Caco-2 (cell line): Measurements from ENCODE around the gene STAG1. TPM values are rescaled to one million over a fixed set of nuclear protein-coding genes. Genes with fewer than 3 reads are reported as not detected.
"Not testable (repeated sequence)": the region's sequence is repeated elsewhere in the genome, so short reads cannot be mapped to it uniquely, and the experiment has no call there.

Experiments
- BruUV-seq: library from RNA; stranded (reverse); fragments of 400-500 nt; replicated peaks from 2 replicates; lab custom pipeline; 2021; lab: Mats Ljungman, UMichigan
- CTCF ChIA-PET: fragments of 300-600 bp; sonication (Branson Sonifier 250); formaldehyde crosslinking; loops from one replicate; lab custom pipeline; 2022; ENCODE audit warnings: antibody characterized with exemption; lab: Charles Lee
- POLR2A ChIA-PET: fragments of 300-600 bp; sonication (Branson Sonifier 250); formaldehyde crosslinking; loops from one replicate; lab custom pipeline; 2022; ENCODE audit warnings: antibody characterized with exemption; lab: Charles Lee
- DNase-seq, 2 experiments: peaks; one replicate each; pipeline versions ENCODE4 v3.0.0 to v3.0.0-alpha.2; 2020 to 2022
- H3K27me3 ChIP-seq: replicated peaks from 2 replicates; pipeline ENCODE4 v1.6.0; 2011; ENCODE audit warnings: low read length; ENCODE audit not compliant: control insufficient read depth, insufficient read depth
- H3K36me3 ChIP-seq: 2 replicates; pipeline ENCODE4 v1.5.1; 2011; ENCODE audit warnings: low read length; ENCODE audit not compliant: control insufficient read depth, insufficient read depth
- H3K4me1 ChIP-seq: fragments of 250-450 bp; sonication (Bioruptor Pico); 2 replicates; pipeline ENCODE4 v1.5.1; 2020; ENCODE audit warnings: mild to moderate bottlenecking
- H3K4me3 ChIP-seq: 2 replicates; pipeline ENCODE4 v1.5.1; 2011; ENCODE audit warnings: low read depth, mild to moderate bottlenecking, control low read depth, low read length
- H3K9me3 ChIP-seq: fragments of 250-450 bp; sonication (Bioruptor Pico); 2 replicates; pipeline ENCODE4 v1.5.1; 2020; ENCODE audit warnings: mild to moderate bottlenecking, moderate library complexity
- H3K27ac Mint-ChIP-seq: one replicate; pipeline ENCODE4 v1.8.0; 2022; ENCODE audit warnings: mixed read lengths; ENCODE audit not compliant: unreplicated experiment
- H3K27me3 Mint-ChIP-seq: one replicate; pipeline ENCODE4 v1.8.0; 2022; ENCODE audit warnings: mixed read lengths; ENCODE audit not compliant: insufficient read depth, unreplicated experiment
- H3K36me3 Mint-ChIP-seq: one replicate; pipeline ENCODE4 v1.8.0; 2022; ENCODE audit warnings: mild to moderate bottlenecking, mixed read lengths; ENCODE audit not compliant: insufficient read depth, unreplicated experiment
- H3K4me1 Mint-ChIP-seq: one replicate; pipeline ENCODE4 v1.8.0; 2022; ENCODE audit warnings: low read depth, mixed read lengths; ENCODE audit not compliant: unreplicated experiment
- H3K4me3 Mint-ChIP-seq: one replicate; pipeline ENCODE4 v1.8.0; 2022; ENCODE audit warnings: mild to moderate bottlenecking, moderate library complexity, mixed read lengths; ENCODE audit not compliant: unreplicated experiment
- H3K9me3 Mint-ChIP-seq: one replicate; pipeline ENCODE4 v1.8.0; 2022; ENCODE audit warnings: mixed read lengths; ENCODE audit not compliant: unreplicated experiment
- intact Hi-C: fragments of 100-400 bp; cut with micrococcal nuclease; formaldehyde crosslinking; loops from one replicate; pipeline ENCODE4 v1.10.0; 2022; ENCODE audit not compliant: unreplicated experiment
- total RNA-seq: library from RNA; stranded (reverse); gene quantifications from 2 replicates; pipeline ENCODE4 v1.2.3, GENCODE V29; 2022
- TF ChIP-seq, protein P1 (sequence below), 2 experiments: fragments of 200-600 bp in 1 of 2; IDR thresholded peaks; 1 replicate in 1 of 2; 2 replicates in 1 of 2; pipeline versions ENCODE4 v1.5.1 to v1.8.0; 2011 to 2022; ENCODE audit warnings: antibody characterized with exemption in 1 of 2, control low read depth in 1 of 2, inconsistent platforms in 1 of 2, low read depth in 1 of 2, low read length in 1 of 2, mild to moderate bottlenecking in 1 of 2, moderate library complexity in 1 of 2; ENCODE audit not compliant: insufficient read depth in 1 of 2, severe bottlenecking in 1 of 2, unreplicated experiment in 1 of 2

Gene STAG1
- total RNA-seq, 1 experiment from 2014 or later = 37.5 TPM

DNA sequence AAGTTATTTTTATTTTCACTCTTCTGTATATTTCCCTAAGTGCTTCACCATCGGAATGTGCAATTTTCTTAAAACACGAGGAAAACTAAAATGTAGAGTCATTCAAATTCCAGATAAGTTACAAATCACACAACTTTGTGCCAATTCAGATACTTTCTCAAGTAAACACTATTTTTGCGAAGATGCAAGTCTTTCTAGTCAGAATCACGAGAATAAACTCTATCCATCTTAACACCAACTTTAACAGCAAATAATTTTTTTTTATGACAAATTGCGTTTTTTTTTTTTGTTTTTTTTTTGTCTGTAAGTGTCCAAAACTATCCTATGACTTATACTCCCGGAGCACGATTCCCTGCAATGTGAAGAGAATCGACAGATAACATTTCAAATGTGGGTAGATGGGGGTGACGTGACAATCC lies 1.3 kb downstream of the STAG1 start:
- ChIA-PET POLR2A (no interaction called here), CTCF (no interaction called here)
- Mint-ChIP-seq H3K9me3 (no peaks in the 10 kb centered on the region), H3K27ac (peak overlapping the region; percentile 92), H3K4me1 (peaks cover 18% of the 10 kb centered on the region), H3K4me3 (peak overlapping the region; percentile 76), H3K36me3 (peaks cover 29% of the 10 kb centered on the region), H3K27me3 (no peaks in the 10 kb centered on the region)
- TSS peak; percentile 75 for BruUV-seq
- H3K9me3 ChIP-seq = no peaks in the 10 kb centered on the region
- intact Hi-C loops = loop anchor here (5.0 to 10.0 kb wide), 2 partner anchors 174 to 204 kb away; partner anchors contain the start of gene IL20RB
- no peaks in the 10 kb centered on the region for H3K27me3 ChIP-seq
- TF ChIP-seq, protein P1, sequence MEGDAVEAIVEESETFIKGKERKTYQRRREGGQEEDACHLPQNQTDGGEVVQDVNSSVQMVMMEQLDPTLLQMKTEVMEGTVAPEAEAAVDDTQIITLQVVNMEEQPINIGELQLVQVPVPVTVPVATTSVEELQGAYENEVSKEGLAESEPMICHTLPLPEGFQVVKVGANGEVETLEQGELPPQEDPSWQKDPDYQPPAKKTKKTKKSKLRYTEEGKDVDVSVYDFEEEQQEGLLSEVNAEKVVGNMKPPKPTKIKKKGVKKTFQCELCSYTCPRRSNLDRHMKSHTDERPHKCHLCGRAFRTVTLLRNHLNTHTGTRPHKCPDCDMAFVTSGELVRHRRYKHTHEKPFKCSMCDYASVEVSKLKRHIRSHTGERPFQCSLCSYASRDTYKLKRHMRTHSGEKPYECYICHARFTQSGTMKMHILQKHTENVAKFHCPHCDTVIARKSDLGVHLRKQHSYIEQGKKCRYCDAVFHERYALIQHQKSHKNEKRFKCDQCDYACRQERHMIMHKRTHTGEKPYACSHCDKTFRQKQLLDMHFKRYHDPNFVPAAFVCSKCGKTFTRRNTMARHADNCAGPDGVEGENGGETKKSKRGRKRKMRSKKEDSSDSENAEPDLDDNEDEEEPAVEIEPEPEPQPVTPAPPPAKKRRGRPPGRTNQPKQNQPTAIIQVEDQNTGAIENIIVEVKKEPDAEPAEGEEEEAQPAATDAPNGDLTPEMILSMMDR (IDR thresholded peaks at IDR 0.05; ENCODE audit: insufficient read depth in 1 of 2, low read depth in 1 of 2, low read length in 1 of 2, severe bottlenecking in 1 of 2, unreplicated experiment in 1 of 2) = no peak
- DNase-seq = no peak
- H3K36me3 ChIP-seq = no peaks in the 10 kb centered on the region
- peaks cover 17% of the 10 kb centered on the region for H3K4me1 ChIP-seq
- H3K4me3 ChIP-seq = peak overlapping the region; percentile 77

- no peaks in the 10 kb centered on the region for H3K36me3 ChIP-seq
- TF ChIP-seq, protein P1 (IDR thresholded peaks at IDR 0.05; ENCODE audit: insufficient read depth in 1 of 2, low read depth in 1 of 2, low read length in 1 of 2, severe bottlenecking in 1 of 2, unreplicated experiment in 1 of 2) = no peak
- H3K4me3 Mint-ChIP-seq = peak overlapping the region; percentile 76
- H3K27ac Mint-ChIP-seq = peak overlapping the region; percentile 92
- no peaks in the 10 kb centered on the region for H3K27me3 Mint-ChIP-seq
- peaks cover 17% of the 10 kb centered on the region for H3K4me1 ChIP-seq
- peak overlapping the region; percentile 77 for H3K4me3 ChIP-seq
- CTCF ChIA-PET = no interaction called here
- peaks cover 29% of the 10 kb centered on the region for H3K36me3 Mint-ChIP-seq
- H3K9me3 Mint-ChIP-seq = no peaks in the 10 kb centered on the region
- no peak for DNase-seq
- H3K4me1 Mint-ChIP-seq = peaks cover 18% of the 10 kb centered on the region
- intact Hi-C loops = loop anchor here (5.0 to 10.0 kb wide), 2 partner anchors 173 to 204 kb away; partner anchors contain the start of gene IL20RB
- BruUV-seq = no TSS peak
- H3K9me3 ChIP-seq = no peaks in the 10 kb centered on the region
- POLR2A ChIA-PET = no interaction called here
- H3K27me3 ChIP-seq = no peaks in the 10 kb centered on the region
These were observed 1.8 kb downstream of the STAG1 start for GRCh38 chr3:136750209-136750896.

DNA sequence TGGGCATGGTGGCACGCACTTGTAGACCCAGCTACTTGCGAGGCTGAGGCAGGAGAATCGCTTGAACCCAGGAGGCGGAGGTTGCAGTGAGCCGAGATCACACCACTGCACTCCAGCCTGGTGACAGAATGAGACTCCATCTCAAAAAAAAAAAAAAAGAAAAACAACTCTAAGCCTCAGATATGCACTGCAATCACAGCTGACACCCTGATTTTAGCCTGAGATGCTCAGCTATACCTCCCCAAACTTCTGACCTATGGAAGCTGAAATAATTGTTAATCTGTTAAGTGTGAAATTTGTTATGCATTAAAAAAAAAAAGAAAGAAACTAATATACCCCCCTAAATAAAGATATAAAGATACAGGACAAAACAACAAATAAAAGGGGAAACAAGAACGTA lies 2.6 kb downstream of the STAG1 start:
- H3K4me1 ChIP-seq = peaks cover 17% of the 10 kb centered on the region
- BruUV-seq, CTCF ChIA-PET, H3K9me3 Mint-ChIP-seq, DNase-seq, H3K27me3 Mint-ChIP-seq, POLR2A ChIA-PET, H3K4me3 ChIP-seq, H3K36me3 ChIP-seq, H3K9me3 ChIP-seq, H3K27me3 ChIP-seq: not testable (repeated sequence)
- Mint-ChIP-seq H3K4me3 (peak overlapping the region; percentile 76), H3K4me1 (peaks cover 17% of the 10 kb centered on the region), H3K36me3 (peaks cover 29% of the 10 kb centered on the region), H3K27ac (peak overlapping the region; percentile 92)
- intact Hi-C loops = loop anchor here (5.0 to 10.0 kb wide), 2 partner anchors 172 to 205 kb away; partner anchors contain the start of gene IL20RB
